ENCODE results near the gene KCNK3. TPM values are rescaled to one million over a fixed set of nuclear protein-coding genes. Genes with fewer than 3 reads are reported as not detected.

Gene KCNK3
- total RNA-seq, 1 experiment from 2014 or later: 32.8 TPM

GRCh38 chr2:26682155-26682554 lies 10.4 kb upstream of the KCNK3 start:
- BruUV-seq (replicated peaks): no TSS peak
- Histone ChIP-seq H3K27ac (ENCODE audit: low read length) (no peak overlapping the region), H3K4me1 (ENCODE audit: control insufficient read depth, insufficient read depth, low read length) (no peaks in the 10 kb centered on the region), H3K27me3 (ENCODE audit: control insufficient read depth, insufficient read depth, low read length) (0 out of 2 replicates have a peak, but pooled peaks cover 2% of the 10 kb centered on the region), H3K4me3 (ENCODE audit: low read depth in 2 of 2, low read length in 2 of 2) (no peak overlapping the region), H3K36me3 (ENCODE audit: control insufficient read depth, insufficient read depth, low read length) (no peaks in the 10 kb centered on the region), H3K9me3 (ENCODE audit: control insufficient read depth, insufficient read depth, low read depth, low read length) (no peaks in the 10 kb centered on the region)
- CTCF ChIA-PET: no interaction called here
- in situ Hi-C loops (cut with HindIII; ENCODE audit: low pct_unique_long_range_greater_than_20kb, low sequenced_read_pairs) (no loop called here), intact Hi-C loops (cut with micrococcal nuclease; ENCODE audit: unreplicated experiment) (no loop called here)
- DNase-seq (ENCODE audit: low read depth, low spot score) (no peak), ATAC-seq (no peak)
- TF ChIP-seq CTCF (IDR thresholded peaks at IDR 0.05) (no peak), TCF7L2 (IDR thresholded peaks at IDR 0.05; ENCODE audit: low read depth, low read length) (no peak), SIN3A (IDR thresholded peaks at IDR 0.05; ENCODE audit: borderline replicate concordance, insufficient read depth, low read depth, low read length) (no peak), POLR2AphosphoS5 (IDR thresholded peaks at IDR 0.05; ENCODE audit: low read depth, low read length) (no peak)
- TF ChIP-seq, protein P1, sequence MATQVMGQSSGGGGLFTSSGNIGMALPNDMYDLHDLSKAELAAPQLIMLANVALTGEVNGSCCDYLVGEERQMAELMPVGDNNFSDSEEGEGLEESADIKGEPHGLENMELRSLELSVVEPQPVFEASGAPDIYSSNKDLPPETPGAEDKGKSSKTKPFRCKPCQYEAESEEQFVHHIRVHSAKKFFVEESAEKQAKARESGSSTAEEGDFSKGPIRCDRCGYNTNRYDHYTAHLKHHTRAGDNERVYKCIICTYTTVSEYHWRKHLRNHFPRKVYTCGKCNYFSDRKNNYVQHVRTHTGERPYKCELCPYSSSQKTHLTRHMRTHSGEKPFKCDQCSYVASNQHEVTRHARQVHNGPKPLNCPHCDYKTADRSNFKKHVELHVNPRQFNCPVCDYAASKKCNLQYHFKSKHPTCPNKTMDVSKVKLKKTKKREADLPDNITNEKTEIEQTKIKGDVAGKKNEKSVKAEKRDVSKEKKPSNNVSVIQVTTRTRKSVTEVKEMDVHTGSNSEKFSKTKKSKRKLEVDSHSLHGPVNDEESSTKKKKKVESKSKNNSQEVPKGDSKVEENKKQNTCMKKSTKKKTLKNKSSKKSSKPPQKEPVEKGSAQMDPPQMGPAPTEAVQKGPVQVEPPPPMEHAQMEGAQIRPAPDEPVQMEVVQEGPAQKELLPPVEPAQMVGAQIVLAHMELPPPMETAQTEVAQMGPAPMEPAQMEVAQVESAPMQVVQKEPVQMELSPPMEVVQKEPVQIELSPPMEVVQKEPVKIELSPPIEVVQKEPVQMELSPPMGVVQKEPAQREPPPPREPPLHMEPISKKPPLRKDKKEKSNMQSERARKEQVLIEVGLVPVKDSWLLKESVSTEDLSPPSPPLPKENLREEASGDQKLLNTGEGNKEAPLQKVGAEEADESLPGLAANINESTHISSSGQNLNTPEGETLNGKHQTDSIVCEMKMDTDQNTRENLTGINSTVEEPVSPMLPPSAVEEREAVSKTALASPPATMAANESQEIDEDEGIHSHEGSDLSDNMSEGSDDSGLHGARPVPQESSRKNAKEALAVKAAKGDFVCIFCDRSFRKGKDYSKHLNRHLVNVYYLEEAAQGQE (IDR thresholded peaks at IDR 0.05; ENCODE audit: insufficient read depth in 1 of 2, low read depth in 2 of 2, low read length in 1 of 2): no peak
- POLR2A ChIA-PET: no interaction called here

GRCh38 chr2:26683583-26683982 lies 8.9 kb upstream of the KCNK3 start:
- no TSS peak for BruUV-seq (replicated peaks)
- Histone ChIP-seq H3K27ac (ENCODE audit: low read length) (no peak overlapping the region), H3K36me3 (ENCODE audit: control insufficient read depth, insufficient read depth, low read length) (no peaks in the 10 kb centered on the region), H3K27me3 (ENCODE audit: control insufficient read depth, insufficient read depth, low read length) (0 out of 2 replicates have a peak, but pooled peaks cover under 1% of the 10 kb centered on the region), H3K4me3 (ENCODE audit: low read depth in 2 of 2, low read length in 2 of 2) (no peak overlapping the region), H3K9me3 (ENCODE audit: control insufficient read depth, insufficient read depth, low read depth, low read length) (no peaks in the 10 kb centered on the region), H3K4me1 (ENCODE audit: control insufficient read depth, insufficient read depth, low read length) (no peaks in the 10 kb centered on the region)
- in situ Hi-C loops (cut with HindIII; ENCODE audit: low pct_unique_long_range_greater_than_20kb, low sequenced_read_pairs): no loop called here
- DNase-seq (ENCODE audit: low read depth, low spot score) (no peak), ATAC-seq (no peak)
- intact Hi-C loops (cut with micrococcal nuclease; ENCODE audit: unreplicated experiment): no loop called here
- CTCF ChIA-PET: no interaction called here
- TF ChIP-seq CTCF (IDR thresholded peaks at IDR 0.05) (no peak), SIN3A (IDR thresholded peaks at IDR 0.05; ENCODE audit: borderline replicate concordance, insufficient read depth, low read depth, low read length) (no peak)
- POLR2A ChIA-PET: interaction anchor here (0.5 kb wide), 1 partner anchor 32 kb away, joined by 3 read pairs; no protein-coding TSS in a partner anchor
